Ishikawa (cell line): ENCODE results near the gene DNAJB1.
A peak's percentile ranks its signal among the peaks of the same experiment; 100 is the strongest.

Source experiments
- CEBPB ChIP-seq: IDR thresholded peaks from 2 replicates; pipeline ENCODE4 v1.6.1; 2012
- CREB1 ChIP-seq: IDR thresholded peaks from 2 replicates; pipeline ENCODE4 v1.6.1; 2012; ENCODE audit warnings: low read depth
- EGR1 ChIP-seq: IDR thresholded peaks from 2 replicates; pipeline ENCODE4 v1.6.1; 2012
- EP300 ChIP-seq: IDR thresholded peaks from 2 replicates; pipeline ENCODE4 v1.6.1; 2012; ENCODE audit warnings: borderline replicate concordance
- FOXM1 ChIP-seq: IDR thresholded peaks from 2 replicates; pipeline ENCODE4 v1.6.1; 2012; ENCODE audit warnings: low read depth, borderline replicate concordance
- MAX ChIP-seq: IDR thresholded peaks from 2 replicates; pipeline ENCODE4 v1.6.1; 2012
- NFIC ChIP-seq: IDR thresholded peaks from 2 replicates; pipeline ENCODE4 v1.6.1; 2012
- RAD21 ChIP-seq: IDR thresholded peaks from 2 replicates; pipeline ENCODE4 v1.6.1; 2012; ENCODE audit warnings: low read depth
- REST ChIP-seq: IDR thresholded peaks from 2 replicates; pipeline ENCODE4 v1.6.1; 2012; ENCODE audit warnings: low read depth, mild to moderate bottlenecking
- TAF1 ChIP-seq: IDR thresholded peaks from 2 replicates; pipeline ENCODE4 v1.6.1; 2012; ENCODE audit warnings: low read depth, mild to moderate bottlenecking
- TCF12 ChIP-seq: IDR thresholded peaks from 2 replicates; pipeline ENCODE4 v1.6.1; 2012; ENCODE audit warnings: low read depth
- TEAD4 ChIP-seq: IDR thresholded peaks from 2 replicates; pipeline ENCODE4 v1.6.1; 2012
- USF1 ChIP-seq: IDR thresholded peaks from 2 replicates; pipeline ENCODE4 v1.6.1; 2012
- YY1 ChIP-seq: IDR thresholded peaks from 2 replicates; pipeline ENCODE4 v1.6.1; 2012; ENCODE audit warnings: low read depth
- ZBTB7A ChIP-seq: IDR thresholded peaks from 2 replicates; pipeline ENCODE4 v1.6.1; 2012; ENCODE audit warnings: low read depth

Gene DNAJB1

GRCh38 chr19:14472202-14472938, 45.8 kb downstream of the DNAJB1 start:
- TF ChIP-seq USF1 = no peak
- 0 out of 2 replicates have a peak, but pooled peaks have one; percentile 20 for TF ChIP-seq ZBTB7A
- TF ChIP-seq RAD21 = peak; percentile 17; the same call in 1 of the 2 replicates

GRCh38 chr19:14471436-14472187, 46.6 kb downstream of the DNAJB1 start:
- TF ChIP-seq REST (no peak), EGR1 (no peak), USF1 (no peak), TCF12 (no peak), NFIC (no peak), ZBTB7A (no peak), FOXM1 (no peak), TAF1 (no peak), EP300 (no peak), YY1 (no peak), TEAD4 (no peak), MAX (no peak), CEBPB (no peak), RAD21 (no peak), CREB1 (no peak)

- TF ChIP-seq USF1 (no peak), CREB1 (no peak), RAD21 (no peak), TAF1 (no peak), EP300 (no peak), CEBPB (no peak), REST (no peak), NFIC (no peak), TEAD4 (no peak)
Measured at GRCh38 chr19:14470031-14470876, 47.9 kb downstream of the DNAJB1 start.

- peak; percentile 43; the same call in 1 of the 2 replicates for TF ChIP-seq RAD21
- TF ChIP-seq CREB1 = no peak
Measured at GRCh38 chr19:14467816-14468215, 50.4 kb downstream of the DNAJB1 start.

- TF ChIP-seq TEAD4 (no peak), CEBPB (no peak), MAX (no peak), NFIC (no peak), RAD21 (no peak), YY1 (no peak), TAF1 (no peak), EGR1 (no peak), TCF12 (no peak), USF1 (no peak), ZBTB7A (no peak), FOXM1 (no peak), CREB1 (no peak), EP300 (no peak)
Measured at GRCh38 chr19:14467391-14467790, 50.8 kb downstream of the DNAJB1 start.
